Prostate gland (tissue), 2 donors: Measurements from ENCODE around the gene PLEKHD1. TPM values are rescaled to one million over a fixed set of nuclear protein-coding genes. Genes with fewer than 3 reads are reported as not detected.
A peak's percentile ranks its signal among the peaks of the same experiment; 100 is the strongest.

Experiments
- DNase-seq: peaks from one replicate; pipeline ENCODE4 v3.0.0-alpha.2; 2019; ENCODE audit warnings: low spot score
- H3K27ac ChIP-seq, 2 donors: fragments of 200-600 bp; sonication (generic); 2 replicates each; pipeline ENCODE4 v1.5.1; 2017 to 2019
- H3K27me3 ChIP-seq: fragments of 200-600 bp; sonication (generic); replicated peaks from 2 replicates; pipeline ENCODE4 v1.5.1; 2019; ENCODE audit not compliant: insufficient read depth
- H3K36me3 ChIP-seq, 2 donors: fragments of 200-600 bp; sonication (generic); 1 replicate in 1 of 2; 2 replicates in 1 of 2; pipeline versions ENCODE4 v1.5.1 to v1.8.1; 2017 to 2019
- H3K4me1 ChIP-seq: fragments of 200-600 bp; sonication (generic); replicated peaks from 2 replicates; pipeline ENCODE4 v1.5.1; 2019
- H3K4me3 ChIP-seq, 2 donors: fragments of 200-600 bp; sonication (generic); 2 replicates each; pipeline ENCODE4 v1.5.1; 2017 to 2019
- H3K9me3 ChIP-seq: fragments of 200-600 bp; sonication (generic); 2 replicates; pipeline ENCODE4 v1.5.1; 2017
- CTCF ChIP-seq, 4 experiments: fragments of 200-600 bp in 2 of 4; fragments of 450-650 bp in 2 of 4; sonication (generic) in 2 of 4; IDR thresholded peaks; 1 replicate in 3 of 4; 2 replicates in 1 of 4; pipeline ENCODE4 v1.5.1; 2016 to 2019; ENCODE audit warnings: antibody characterized with exemption in 4 of 4, mild to moderate bottlenecking in 2 of 4, moderate library complexity in 2 of 4
- POLR2A ChIP-seq: fragments of 450-650 bp; IDR thresholded peaks from one replicate; pipeline ENCODE4 v1.6.1; 2016; ENCODE audit warnings: antibody characterized with exemption, mild to moderate bottlenecking
- POLR2AphosphoS5 ChIP-seq: sonication (generic); formaldehyde crosslinking; IDR thresholded peaks from one replicate; pipeline ENCODE4 v1.6.1; 2017; ENCODE audit warnings: antibody characterized with exemption
- WGBS: methylation state at CpG from one replicate; pipeline ENCODE4 v1.1.5; 2018; 5-methylcytosine and 5-hydroxymethylcytosine counted together
- intact Hi-C: fragments of 100-400 bp; cut with DNase I; formaldehyde crosslinking; loops from one replicate; pipeline ENCODE4 v1.14.2; 2022
- total RNA-seq, 2 donors: library from RNA; depleted of rRNA; stranded (reverse); fragments of >200 nt; gene quantifications; one replicate each; pipeline ENCODE4 v1.1.0, GENCODE V29; 2016

Gene PLEKHD1
- total RNA-seq, 2 donors from 2014 or later: 0.27 to 0.40 TPM

GRCh38 chr14:69571449-69572029, 87.0 kb downstream of the PLEKHD1 start:
- H3K36me3 ChIP-seq: no peaks in the 10 kb centered on the region
- H3K9me3 ChIP-seq: no peaks in the 10 kb centered on the region
- 7% methylated on average over 49 of the region's 62 CpGs for WGBS
- peaks cover 15% of the 10 kb centered on the region for H3K4me1 ChIP-seq
- H3K27me3 ChIP-seq: peaks cover 20% of the 10 kb centered on the region
- peak overlapping the region; percentile 20 to 28 for H3K4me3 ChIP-seq
- H3K27ac ChIP-seq: no peak overlapping the region
- intact Hi-C loops: loop anchor here (10.0 kb wide), 1 partner anchor 327 kb away; no protein-coding TSS in a partner anchor
- no peak for DNase-seq
- TF ChIP-seq POLR2A (no peak), POLR2AphosphoS5 (no peak), CTCF (IDR thresholded peaks at IDR 0.05) (no peak)

- TF ChIP-seq CTCF (IDR thresholded peaks at IDR 0.05): no peak
- TF ChIP-seq POLR2A: no peak
- no peak for TF ChIP-seq POLR2AphosphoS5
- Histone ChIP-seq H3K36me3 (no peaks in the 10 kb centered on the region), H3K4me3 (peak overlapping the region; percentile 20 to 28), H3K9me3 (no peaks in the 10 kb centered on the region), H3K27me3 (peaks cover 20% of the 10 kb centered on the region), H3K27ac (no peak overlapping the region), H3K4me1 (peaks cover 15% of the 10 kb centered on the region)
- no peak for DNase-seq
- 10% methylated on average over 93 of the region's 112 CpGs for WGBS
- intact Hi-C loops: loop anchor here (10.0 kb wide), 1 partner anchor 327 kb away; no protein-coding TSS in a partner anchor
Observed at GRCh38 chr14:69572030-69572840, 87.7 kb downstream of the PLEKHD1 start.

GRCh38 chr14:69572841-69573135, 88.3 kb downstream of the PLEKHD1 start:
- no peak for DNase-seq
- intact Hi-C loops: loop anchor here (10.0 kb wide), 1 partner anchor 328 kb away; no protein-coding TSS in a partner anchor
- Histone ChIP-seq H3K4me3 (no peak overlapping the region), H3K4me1 (peaks cover 15% of the 10 kb centered on the region), H3K27me3 (peaks cover 20% of the 10 kb centered on the region), H3K36me3 (no peaks in the 10 kb centered on the region), H3K27ac (no peak overlapping the region), H3K9me3 (no peaks in the 10 kb centered on the region)
- no peak for TF ChIP-seq POLR2AphosphoS5
- TF ChIP-seq POLR2A: no peak
- TF ChIP-seq CTCF (IDR thresholded peaks at IDR 0.05): no peak
- WGBS: 53% methylated on average over 27 of the region's 40 CpGs

- intact Hi-C loops: loop anchor here (10.0 kb wide), 1 partner anchor 329 kb away; no protein-coding TSS in a partner anchor
- Histone ChIP-seq H3K4me3 (no peak overlapping the region), H3K4me1 (peaks cover 15% of the 10 kb centered on the region), H3K27ac (no peak overlapping the region), H3K27me3 (peaks cover 20% of the 10 kb centered on the region), H3K36me3 (no peaks in the 10 kb centered on the region), H3K9me3 (no peaks in the 10 kb centered on the region)
- no peak for TF ChIP-seq POLR2AphosphoS5
- no peak for TF ChIP-seq POLR2A
- no peak for TF ChIP-seq CTCF (IDR thresholded peaks at IDR 0.05)
- 29% methylated on average over 33 of the region's 51 CpGs for WGBS
- DNase-seq: no peak
Observed at GRCh38 chr14:69573205-69573830, 88.8 kb downstream of the PLEKHD1 start.
